ENCODE results near the gene KCNIP4. TPM values are rescaled to one million over a fixed set of nuclear protein-coding genes. Genes with fewer than 3 reads are reported as not detected.

The KCNIP4 gene
- total and polyA plus RNA-seq, 2 experiments from 2014 or later, result 0.65 TPM; not detected in 1

DNA sequence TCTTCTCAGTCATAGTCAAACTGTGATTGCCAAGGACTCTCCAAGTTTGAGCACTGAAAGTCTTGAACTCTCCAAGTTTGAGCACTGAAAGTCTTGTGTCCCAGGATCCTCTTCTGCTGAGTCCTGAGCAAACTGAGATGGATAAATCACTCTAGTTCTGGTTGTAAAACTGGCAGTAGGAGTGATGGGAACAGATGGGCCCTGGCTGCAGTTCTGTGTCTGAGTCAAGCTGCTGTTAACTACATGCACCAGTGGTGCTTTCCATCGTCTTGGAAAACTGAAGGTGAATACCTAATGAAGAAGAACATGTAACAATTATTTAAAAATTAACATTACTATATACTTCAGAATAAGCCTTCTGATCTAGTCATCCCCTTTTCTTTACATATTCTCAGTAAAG is 27.6 kb upstream of the KCNIP4 start:
- Histone ChIP-seq H3K27me3 (replicated peaks; ENCODE audit: insufficient read depth) (no peaks in the 10 kb centered on the region), H3K9me2 (ENCODE audit: insufficient read depth) (no peaks in the 10 kb centered on the region), H3K4me1 (ENCODE audit: insufficient read depth) (no peaks in the 10 kb centered on the region), H3K36me3 (ENCODE audit: low read depth) (no peaks in the 10 kb centered on the region), H3K27ac (no peak overlapping the region), H3K79me2 (ENCODE audit: insufficient read depth) (no peaks in the 10 kb centered on the region), H3K4me2 (ENCODE audit: unreplicated experiment) (no peak overlapping the region), H2AFZ (no peak overlapping the region), H3K9ac (no peak overlapping the region), H4K20me1 (ENCODE audit: insufficient read depth) (no peaks in the 10 kb centered on the region), H3F3A (ENCODE audit: insufficient read depth) (no peaks in the 10 kb centered on the region), H3K9me3 (ENCODE audit: low read depth) (no peaks in the 10 kb centered on the region), H3K4me3 (no peak overlapping the region)
- in situ Hi-C loops (cut with MboI), result no loop called here
- WGBS, 2 experiments (ENCODE audit: low coverage in 1 of 2, low lambda C conversion rate in 2 of 2, missing lambda C conversion rate in 2 of 2), result 18 to 35% methylated on average over 1 of the region's 1 CpG
- DNase-seq, result no peak
- TF ChIP-seq EZH2 (IDR thresholded peaks at IDR 0.05; ENCODE audit: insufficient read depth, poor library complexity, severe bottlenecking), result no peak
- TF ChIP-seq EZH2phosphoT487 (IDR thresholded peaks at IDR 0.05; ENCODE audit: insufficient read depth, low read depth), result no peak

DNA sequence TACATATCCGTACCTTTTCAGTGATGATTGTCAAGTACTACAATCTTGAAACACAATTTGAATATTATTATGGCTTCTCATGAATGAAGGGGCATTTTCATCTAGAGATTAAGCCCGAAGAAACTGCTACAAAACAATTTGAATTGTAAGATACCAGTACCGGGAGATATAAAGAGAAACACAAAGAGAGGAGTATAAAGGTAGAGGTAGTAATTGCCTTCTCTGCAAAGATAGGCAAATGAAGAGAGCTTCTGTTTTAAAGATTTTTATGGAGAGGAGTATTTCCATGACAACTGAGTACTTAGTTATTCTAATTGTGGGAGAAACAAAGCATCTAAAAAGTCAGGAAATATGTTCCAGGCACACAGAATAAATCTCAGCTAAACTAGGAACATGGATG is 25.3 kb upstream of the KCNIP4 start:
- no peaks in the 10 kb centered on the region for H3K9me3 ChIP-seq (ENCODE audit: low read depth)
- 44 to 49% methylated on average over 3 of the region's 3 CpGs for WGBS, 2 experiments (ENCODE audit: low coverage in 1 of 2, low lambda C conversion rate in 2 of 2, missing lambda C conversion rate in 2 of 2)
- no peak for TF ChIP-seq EZH2phosphoT487 (IDR thresholded peaks at IDR 0.05; ENCODE audit: insufficient read depth, low read depth)
- no peak for TF ChIP-seq EZH2 (IDR thresholded peaks at IDR 0.05; ENCODE audit: insufficient read depth, poor library complexity, severe bottlenecking)
- H3K4me1 ChIP-seq (ENCODE audit: insufficient read depth), result no peaks in the 10 kb centered on the region
- H2AFZ ChIP-seq, result no peak overlapping the region
- H3K36me3 ChIP-seq (ENCODE audit: low read depth), result no peaks in the 10 kb centered on the region
- H4K20me1 ChIP-seq (ENCODE audit: insufficient read depth), result no peaks in the 10 kb centered on the region
- no peak for DNase-seq
- H3K27ac ChIP-seq, result no peak overlapping the region
- no peak overlapping the region for H3K4me3 ChIP-seq
- H3K79me2 ChIP-seq (ENCODE audit: insufficient read depth), result no peaks in the 10 kb centered on the region
- H3K4me2 ChIP-seq (ENCODE audit: unreplicated experiment), result no peak overlapping the region
- no peak overlapping the region for H3K9ac ChIP-seq
- no peaks in the 10 kb centered on the region for H3K9me2 ChIP-seq (ENCODE audit: insufficient read depth)
- H3K27me3 ChIP-seq (replicated peaks; ENCODE audit: insufficient read depth), result no peaks in the 10 kb centered on the region
- in situ Hi-C loops (cut with MboI), result no loop called here
- H3F3A ChIP-seq (ENCODE audit: insufficient read depth), result no peaks in the 10 kb centered on the region

DNA sequence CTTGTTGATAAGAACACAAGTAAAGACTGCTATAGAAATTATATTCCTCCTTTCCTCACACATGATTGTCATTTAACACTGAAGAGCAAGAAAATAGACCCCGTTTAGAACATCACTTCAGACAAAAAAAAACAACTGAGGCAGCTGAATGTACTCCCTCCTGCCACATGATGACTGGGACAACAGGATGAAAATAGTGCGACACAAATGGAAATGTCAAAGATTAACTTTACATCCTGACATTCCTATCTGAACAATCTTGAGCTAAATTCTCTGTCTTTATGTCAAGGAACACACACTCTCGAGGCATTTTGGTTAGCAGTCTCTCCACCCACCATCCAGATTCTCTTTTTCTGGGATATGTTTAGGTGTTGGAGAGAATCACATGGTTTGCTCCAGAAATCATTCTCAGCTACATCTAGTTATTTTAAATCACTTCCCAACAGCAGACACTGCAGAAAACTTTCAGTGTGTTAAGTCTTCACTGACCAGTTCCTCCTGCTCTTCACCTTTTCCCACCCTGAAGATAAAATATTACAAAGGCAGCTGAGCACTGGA is 16.3 kb upstream of the KCNIP4 start:
- H3K36me3 ChIP-seq (ENCODE audit: low read depth), result no peaks in the 10 kb centered on the region
- TF ChIP-seq EZH2phosphoT487 (IDR thresholded peaks at IDR 0.05; ENCODE audit: insufficient read depth, low read depth), result no peak
- no peak for TF ChIP-seq EZH2 (IDR thresholded peaks at IDR 0.05; ENCODE audit: insufficient read depth, poor library complexity, severe bottlenecking)
- H2AFZ ChIP-seq, result no peak overlapping the region
- no peaks in the 10 kb centered on the region for H4K20me1 ChIP-seq (ENCODE audit: insufficient read depth)
- H3K79me2 ChIP-seq (ENCODE audit: insufficient read depth), result no peaks in the 10 kb centered on the region
- H3K4me2 ChIP-seq (ENCODE audit: unreplicated experiment), result no peak overlapping the region
- no peaks in the 10 kb centered on the region for H3F3A ChIP-seq (ENCODE audit: insufficient read depth)
- H3K9ac ChIP-seq, result no peak overlapping the region
- H3K9me3 ChIP-seq (ENCODE audit: low read depth), result no peaks in the 10 kb centered on the region
- in situ Hi-C loops (cut with MboI), result no loop called here
- DNase-seq, result no peak
- no peaks in the 10 kb centered on the region for H3K4me1 ChIP-seq (ENCODE audit: insufficient read depth)
- H3K27me3 ChIP-seq (replicated peaks; ENCODE audit: insufficient read depth), result no peaks in the 10 kb centered on the region
- no peak overlapping the region for H3K27ac ChIP-seq
- H3K4me3 ChIP-seq, result no peak overlapping the region
- WGBS, 2 experiments (ENCODE audit: low coverage in 1 of 2, low lambda C conversion rate in 2 of 2, missing lambda C conversion rate in 2 of 2), result 70 to 73% methylated on average over 3 of the region's 3 CpGs
- H3K9me2 ChIP-seq (ENCODE audit: insufficient read depth), result no peaks in the 10 kb centered on the region

DNA sequence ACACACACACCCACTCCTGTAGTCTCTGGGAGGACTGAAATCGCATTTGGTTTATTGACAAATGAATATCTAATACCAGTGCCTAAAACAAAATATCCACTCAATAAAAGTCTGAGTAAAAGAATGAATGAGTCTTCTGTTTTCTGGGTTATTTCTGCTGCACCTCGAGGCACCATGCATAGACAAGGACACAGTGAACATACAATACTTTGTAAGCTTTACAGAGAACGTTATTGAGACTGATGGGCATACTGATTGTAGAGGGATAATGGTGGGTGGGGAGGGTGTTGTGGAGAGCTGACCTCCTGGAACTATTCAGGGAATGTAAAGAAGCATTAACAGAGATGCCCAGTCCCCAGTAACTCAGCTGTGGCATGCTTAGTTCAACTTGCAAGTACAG is 14.1 kb upstream of the KCNIP4 start:
- Histone ChIP-seq H3K27me3 (replicated peaks; ENCODE audit: insufficient read depth) (no peaks in the 10 kb centered on the region), H3K4me2 (ENCODE audit: unreplicated experiment) (no peak overlapping the region), H3K4me3 (no peak overlapping the region), H4K20me1 (ENCODE audit: insufficient read depth) (no peaks in the 10 kb centered on the region), H3F3A (ENCODE audit: insufficient read depth) (no peaks in the 10 kb centered on the region), H3K27ac (no peak overlapping the region), H3K79me2 (ENCODE audit: insufficient read depth) (no peaks in the 10 kb centered on the region), H3K36me3 (ENCODE audit: low read depth) (no peaks in the 10 kb centered on the region), H3K9ac (no peak overlapping the region), H2AFZ (no peak overlapping the region), H3K9me2 (ENCODE audit: insufficient read depth) (no peaks in the 10 kb centered on the region), H3K9me3 (ENCODE audit: low read depth) (no peaks in the 10 kb centered on the region), H3K4me1 (ENCODE audit: insufficient read depth) (no peaks in the 10 kb centered on the region)
- in situ Hi-C loops (cut with MboI), result no loop called here
- WGBS, 2 experiments (ENCODE audit: low coverage in 1 of 2, low lambda C conversion rate in 2 of 2, missing lambda C conversion rate in 2 of 2), result 65 to 70% methylated on average over 3 of the region's 3 CpGs
- no peak for DNase-seq
- TF ChIP-seq EZH2phosphoT487 (IDR thresholded peaks at IDR 0.05; ENCODE audit: insufficient read depth, low read depth) (no peak), EZH2 (IDR thresholded peaks at IDR 0.05; ENCODE audit: insufficient read depth, poor library complexity, severe bottlenecking) (no peak)

DNA sequence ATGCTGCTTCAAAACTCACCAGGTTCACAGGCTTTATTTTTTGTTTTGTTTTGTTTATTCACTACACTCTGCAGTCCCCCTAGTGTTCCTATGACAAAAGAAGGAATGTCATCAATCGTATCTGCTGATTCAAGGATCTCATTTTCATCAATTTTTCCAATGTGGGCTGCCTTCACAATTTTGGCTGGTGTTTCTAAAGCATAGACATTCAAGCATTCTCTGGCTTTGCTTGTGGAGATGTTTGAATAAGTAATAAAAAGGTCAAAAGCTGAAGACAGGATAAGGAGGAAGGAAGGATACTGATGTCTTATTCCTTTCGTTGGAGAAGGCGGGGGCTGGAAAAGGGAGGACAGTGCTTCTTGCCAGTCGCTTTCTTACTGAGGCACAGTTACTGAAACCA is 12.2 kb upstream of the KCNIP4 start:
- H3K4me2 ChIP-seq (ENCODE audit: unreplicated experiment), result no peak overlapping the region
- H2AFZ ChIP-seq, result no peak overlapping the region
- no peaks in the 10 kb centered on the region for H3K9me2 ChIP-seq (ENCODE audit: insufficient read depth)
- no peaks in the 10 kb centered on the region for H3K79me2 ChIP-seq (ENCODE audit: insufficient read depth)
- no peaks in the 10 kb centered on the region for H3K4me1 ChIP-seq (ENCODE audit: insufficient read depth)
- WGBS, 2 experiments (ENCODE audit: low coverage in 1 of 2, low lambda C conversion rate in 2 of 2, missing lambda C conversion rate in 2 of 2), result 63 to 67% methylated on average over 4 of the region's 4 CpGs
- no peaks in the 10 kb centered on the region for H3F3A ChIP-seq (ENCODE audit: insufficient read depth)
- H4K20me1 ChIP-seq (ENCODE audit: insufficient read depth), result no peaks in the 10 kb centered on the region
- in situ Hi-C loops (cut with MboI), result no loop called here
- no peaks in the 10 kb centered on the region for H3K36me3 ChIP-seq (ENCODE audit: low read depth)
- no peak for DNase-seq
- H3K27me3 ChIP-seq (replicated peaks; ENCODE audit: insufficient read depth), result no peaks in the 10 kb centered on the region
- TF ChIP-seq EZH2 (IDR thresholded peaks at IDR 0.05; ENCODE audit: insufficient read depth, poor library complexity, severe bottlenecking) (no peak), EZH2phosphoT487 (IDR thresholded peaks at IDR 0.05; ENCODE audit: insufficient read depth, low read depth) (no peak)
- H3K4me3 ChIP-seq, result no peak overlapping the region
- no peak overlapping the region for H3K27ac ChIP-seq
- H3K9ac ChIP-seq, result no peak overlapping the region
- no peaks in the 10 kb centered on the region for H3K9me3 ChIP-seq (ENCODE audit: low read depth)

Data from GM23248 (cell line).